Left lung (tissue), 10 donors: ENCODE results near the gene MORN1. TPM values are rescaled to one million over a fixed set of nuclear protein-coding genes. Genes with fewer than 3 reads are reported as not detected.

Source experiments
- ATAC-seq: fragments of 200-7000 bp; cut with Tn5 transposase; one replicate; pipeline ENCODE4 v1.9.1; 2020; ENCODE audit warnings: moderate library complexity
- DNase-seq, 4 donors: peaks; one replicate each; pipeline ENCODE4 v3.0.0-alpha.2; 2013 to 2020
- H3K27ac ChIP-seq, 2 donors: fragments of 200-600 bp; sonication (generic) in 1 of 2; one replicate each; pipeline versions ENCODE4 v1.5.0 to v1.8.0; 2020 to 2021
- H3K27me3 ChIP-seq, 2 donors: fragments of 200-600 bp; sonication (generic) in 1 of 2; one replicate each; pipeline versions ENCODE4 v1.5.0 to v1.8.0; 2020 to 2021
- H3K36me3 ChIP-seq, 2 donors: fragments of 200-600 bp; sonication (generic) in 1 of 2; one replicate each; pipeline versions ENCODE4 v1.5.0 to v1.8.0; 2020 to 2021
- H3K4me1 ChIP-seq, 2 donors: fragments of 200-600 bp; one replicate each; pipeline ENCODE4 v1.8.0; 2021
- H3K4me3 ChIP-seq, 2 donors: fragments of 200-600 bp; sonication (generic) in 1 of 2; one replicate each; pipeline versions ENCODE4 v1.5.0 to v1.8.0; 2020 to 2021; ENCODE audit warnings: mild to moderate bottlenecking in 1 of 2
- H3K9me3 ChIP-seq, 2 donors: fragments of 200-600 bp; sonication (generic) in 1 of 2; one replicate each; pipeline versions ENCODE4 v1.5.0 to v1.8.0; 2020 to 2021
- CTCF ChIP-seq, 2 donors: fragments of 200-600 bp; sonication (generic) in 1 of 2; IDR thresholded peaks; one replicate each; pipeline versions ENCODE4 v1.5.0 to v1.8.0; 2021; ENCODE audit warnings: antibody characterized with exemption in 2 of 2
- intact Hi-C, 2 donors: fragments of 100-400 bp; cut with DNase I; formaldehyde crosslinking; loops; one replicate each; pipeline versions ENCODE4 v1.11.2 to v1.14.2; 2022
- polyA plus RNA-seq, 6 donors: library from polyadenylated mRNA; unstranded; fragments of 120-200 nt; gene quantifications; one replicate each; pipeline ENCODE4 v1.2.1, GENCODE V29; 2013; ENCODE audit not compliant: insufficient read length in 6 of 6
- total RNA-seq, 2 donors: library from RNA; stranded (reverse); fragmentation: NEBNext Ultra II Directional; extraction: Animal tissue kit (Norgen Biotek cat#: 25700); gene quantifications; one replicate each; pipeline ENCODE4 v1.2.1, GENCODE V29; 2021
- donor health status: DM: no; HTN: yes; CAD: no.
- donor health status: DM: no; HTN: no; CAD: no.

MORN1 gene
- total and polyA plus RNA-seq, 8 donors: 7.5 to 17.8 (median 14.1) TPM

DNA sequence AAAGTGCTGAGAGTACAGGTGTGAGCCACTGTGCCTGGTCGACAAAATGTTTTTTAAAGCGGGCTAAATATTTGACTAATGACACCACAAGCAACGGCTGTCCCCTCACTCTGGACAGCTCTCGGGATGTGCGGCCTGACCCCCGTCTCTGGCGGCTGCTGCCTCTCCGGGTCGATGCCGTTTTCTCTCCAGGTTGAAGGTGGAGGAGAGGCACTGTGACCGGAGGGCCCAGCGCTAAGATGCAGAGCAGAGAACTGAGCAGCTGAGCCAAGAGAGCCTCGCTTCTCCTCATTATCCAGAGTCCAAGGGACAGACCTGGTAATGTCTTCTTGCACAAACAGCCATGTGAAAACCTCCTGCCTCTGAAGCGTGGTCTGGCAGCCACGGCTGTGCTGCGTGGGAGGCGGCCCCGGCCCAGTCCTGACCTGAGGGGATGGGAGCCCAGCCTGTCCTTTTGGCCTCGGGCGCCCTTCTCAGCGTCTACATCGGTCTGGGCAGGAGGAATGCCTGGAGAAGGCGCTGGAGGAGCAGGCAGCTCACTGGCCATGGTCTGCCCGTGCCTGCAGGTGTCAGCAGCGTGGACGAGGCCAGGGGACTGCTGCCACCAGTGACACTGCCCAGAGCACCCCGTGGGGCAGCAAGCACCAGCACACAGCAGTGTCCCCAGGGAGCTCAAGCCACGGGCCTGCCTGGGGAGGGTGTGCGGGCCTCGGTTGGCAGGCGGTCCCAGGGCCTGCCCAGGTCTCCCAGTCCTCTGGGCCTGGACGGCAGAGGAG, 10.3 kb downstream of the MORN1 start:
- Histone ChIP-seq H3K4me1 (peaks cover 4 to 6% of the 10 kb centered on the region in 2 donors), H3K27ac (no peak overlapping the region), H3K36me3 (no peaks in the 10 kb centered on the region), H3K9me3 (no peaks in the 10 kb centered on the region), H3K4me3 (no peak overlapping the region), H3K27me3 (no peaks in the 10 kb centered on the region)
- intact Hi-C loops: loop anchor here in 1 of 2 donors (10.0 kb wide), 1 partner anchor 186 kb away; the partner anchor contains the start of gene FAAP20
- peak in 1 of 4 donors; percentile 76 for DNase-seq
- TF ChIP-seq CTCF (IDR thresholded peaks at IDR 0.05): no peak
- ATAC-seq: peak; percentile 3

DNA sequence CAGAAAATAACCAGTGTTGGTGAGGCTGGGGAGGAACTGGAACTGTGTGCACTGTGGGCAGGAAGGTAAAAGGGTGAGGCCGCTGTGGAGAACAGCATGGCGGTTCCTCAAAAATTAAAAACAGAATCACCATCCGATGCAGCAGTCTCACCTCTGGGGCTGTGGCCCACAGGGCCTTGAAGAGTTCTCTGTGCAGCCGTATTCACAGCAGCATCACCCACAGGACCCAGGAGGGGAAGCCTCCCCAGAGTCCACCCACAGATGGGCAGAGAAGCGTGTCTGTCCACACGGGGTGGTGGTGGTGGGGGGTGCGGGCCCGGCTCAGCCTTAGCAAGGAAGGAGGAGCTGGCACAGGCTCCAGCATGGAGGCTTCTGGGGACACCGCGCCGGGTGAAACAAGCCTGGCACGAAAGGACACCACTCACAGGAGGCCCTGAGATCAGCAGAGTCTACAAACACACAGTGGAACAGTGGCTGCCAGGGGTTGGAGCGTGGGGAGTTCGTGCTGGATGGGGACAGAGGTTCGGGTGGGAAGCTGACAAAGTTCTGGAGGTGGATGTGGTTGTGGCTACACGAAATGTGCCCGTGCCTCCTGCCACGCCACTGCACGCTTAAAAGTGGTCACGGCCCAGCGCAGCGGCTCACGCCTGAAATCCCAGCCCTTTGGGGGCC, 11.5 kb downstream of the MORN1 start:
- H3K36me3 ChIP-seq: no peaks in the 10 kb centered on the region
- intact Hi-C loops: loop anchor here in 1 of 2 donors (10.0 kb wide), 1 partner anchor 185 kb away; the partner anchor contains the start of gene FAAP20
- no peak overlapping the region for H3K4me3 ChIP-seq
- DNase-seq (peak in 1 of 4 donors; percentile 52), ATAC-seq (no peak)
- no peaks in the 10 kb centered on the region for H3K27me3 ChIP-seq
- H3K9me3 ChIP-seq: no peaks in the 10 kb centered on the region
- TF ChIP-seq CTCF (IDR thresholded peaks at IDR 0.05): no peak
- H3K27ac ChIP-seq: no peak overlapping the region
- H3K4me1 ChIP-seq: peaks cover 4 to 6% of the 10 kb centered on the region in 2 donors

- Histone ChIP-seq H3K9me3 (no peaks in the 10 kb centered on the region), H3K4me3 (no peak overlapping the region), H3K36me3 (no peaks in the 10 kb centered on the region), H3K4me1 (peaks cover 4 to 6% of the 10 kb centered on the region in 2 donors), H3K27ac (no peak overlapping the region), H3K27me3 (no peaks in the 10 kb centered on the region)
- no peak for ATAC-seq
- no peak for TF ChIP-seq CTCF (IDR thresholded peaks at IDR 0.05)
- DNase-seq: peak in 1 of 4 donors; percentile 67
- intact Hi-C loops: no loop called here
These were observed 12.2 kb downstream of the MORN1 start for GRCh38 chr1:2378956-2379732.

DNA sequence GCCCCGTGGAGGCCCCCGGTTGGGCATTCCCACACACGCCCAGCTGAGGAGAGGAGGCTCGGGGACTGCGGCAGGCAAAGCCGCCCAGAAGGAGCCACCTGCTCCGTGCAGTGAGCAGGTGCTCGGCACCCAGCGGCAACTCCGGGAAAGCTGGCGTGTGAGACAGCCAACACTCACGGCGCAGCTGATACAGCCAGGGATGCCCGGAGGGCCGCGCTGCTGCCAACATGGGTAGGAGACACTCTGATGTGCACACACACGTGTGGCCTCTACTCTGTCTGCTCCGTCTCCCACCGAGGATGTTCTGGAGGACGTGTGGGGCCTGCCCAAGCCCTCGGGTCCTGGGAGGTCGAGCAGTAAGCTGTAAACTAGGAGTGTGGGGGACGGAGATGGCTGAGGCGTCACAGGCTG, 12.9 kb downstream of the MORN1 start:
- Histone ChIP-seq H3K9me3 (no peaks in the 10 kb centered on the region), H3K4me3 (no peak overlapping the region), H3K27me3 (no peaks in the 10 kb centered on the region), H3K27ac (no peak overlapping the region), H3K36me3 (no peaks in the 10 kb centered on the region), H3K4me1 (peaks cover 4 to 6% of the 10 kb centered on the region in 2 donors)
- intact Hi-C loops: no loop called here
- TF ChIP-seq CTCF (IDR thresholded peaks at IDR 0.05): no peak
- ATAC-seq (no peak), DNase-seq (peak in 1 of 4 donors; percentile 69)
